Nephron (organoid): Measurements from ENCODE around the gene MGAT5.

Experiments used
- H3K27ac Mint-ChIP-seq, 3 experiments: 2 replicates each; pipeline ENCODE4 v1.8.0; 2020; ENCODE audit warnings: mixed read lengths in 3 of 3, mild to moderate bottlenecking in 2 of 3, moderate library complexity in 1 of 3
- H3K27me3 Mint-ChIP-seq: 2 replicates; pipeline ENCODE4 v1.8.0; 2021; ENCODE audit warnings: low read depth, mild to moderate bottlenecking, moderate library complexity, mixed read lengths
- H3K36me3 Mint-ChIP-seq: 2 replicates; pipeline ENCODE4 v1.8.0; 2020; ENCODE audit warnings: low read depth, mixed read lengths
- H3K4me1 Mint-ChIP-seq: 2 replicates; pipeline ENCODE4 v1.8.0; 2020; ENCODE audit warnings: mixed read lengths
- H3K4me3 Mint-ChIP-seq, 3 experiments: 2 replicates each; pipeline ENCODE4 v1.8.0; 2020; ENCODE audit warnings: mild to moderate bottlenecking in 3 of 3, mixed read lengths in 3 of 3, moderate library complexity in 2 of 3
- H3K9me3 Mint-ChIP-seq: 2 replicates; pipeline ENCODE4 v1.8.0; 2020; ENCODE audit warnings: mixed read lengths
- CTCF ChIP-seq, 3 experiments: fragments of 200-600 bp; sonication (generic); IDR thresholded peaks; one replicate each; pipeline ENCODE4 v1.5.0; 2021; ENCODE audit warnings: antibody characterized with exemption in 3 of 3; ENCODE audit not compliant: unreplicated experiment in 3 of 3

The MGAT5 gene

GRCh38 chr2:134275058-134275862 lies 21.4 kb downstream of the MGAT5 start:
- H3K4me1 Mint-ChIP-seq, result peaks cover 46% of the 10 kb centered on the region
- H3K27ac Mint-ChIP-seq, result peak overlapping the region in 2 of 3 experiments; percentile 56 to 67
- H3K4me3 Mint-ChIP-seq, result no peak overlapping the region
- no peaks in the 10 kb centered on the region for H3K27me3 Mint-ChIP-seq
- H3K36me3 Mint-ChIP-seq, result peaks cover 12% of the 10 kb centered on the region
- TF ChIP-seq CTCF (IDR thresholded peaks at IDR 0.05; ENCODE audit: unreplicated experiment in 3 of 3), result no peak
- H3K9me3 Mint-ChIP-seq, result no peaks in the 10 kb centered on the region

GRCh38 chr2:134276381-134277172 lies 22.7 kb downstream of the MGAT5 start:
- H3K4me1 Mint-ChIP-seq, result peaks cover 39% of the 10 kb centered on the region
- no peaks in the 10 kb centered on the region for H3K9me3 Mint-ChIP-seq
- no peak overlapping the region for H3K4me3 Mint-ChIP-seq
- H3K27ac Mint-ChIP-seq, result peak overlapping the region in 2 of 3 experiments; percentile 2 to 9
- H3K27me3 Mint-ChIP-seq, result no peaks in the 10 kb centered on the region
- TF ChIP-seq CTCF (IDR thresholded peaks at IDR 0.05; ENCODE audit: unreplicated experiment in 3 of 3), result no peak
- peaks cover 4% of the 10 kb centered on the region for H3K36me3 Mint-ChIP-seq

- H3K36me3 Mint-ChIP-seq, result peaks cover 4% of the 10 kb centered on the region
- no peak for TF ChIP-seq CTCF (IDR thresholded peaks at IDR 0.05; ENCODE audit: unreplicated experiment in 3 of 3)
- H3K4me1 Mint-ChIP-seq, result peaks cover 33% of the 10 kb centered on the region
- H3K27me3 Mint-ChIP-seq, result no peaks in the 10 kb centered on the region
- peak overlapping the region in 1 of 3 experiments; percentile 64 for H3K27ac Mint-ChIP-seq
- H3K9me3 Mint-ChIP-seq, result no peaks in the 10 kb centered on the region
- no peak overlapping the region for H3K4me3 Mint-ChIP-seq
These were observed 23.4 kb downstream of the MGAT5 start for GRCh38 chr2:134277223-134277622.

- Mint-ChIP-seq H3K27ac (peak overlapping the region; percentile 18 to 39 (median 25)), H3K9me3 (no peaks in the 10 kb centered on the region), H3K4me1 (peaks cover 26% of the 10 kb centered on the region), H3K4me3 (no peak overlapping the region), H3K27me3 (no peaks in the 10 kb centered on the region), H3K36me3 (peaks cover 4% of the 10 kb centered on the region)
- no peak for TF ChIP-seq CTCF (IDR thresholded peaks at IDR 0.05; ENCODE audit: unreplicated experiment in 3 of 3)
These were observed 24.7 kb downstream of the MGAT5 start for GRCh38 chr2:134278553-134278952.

GRCh38 chr2:134279417-134279816 lies 25.5 kb downstream of the MGAT5 start:
- no peaks in the 10 kb centered on the region for H3K27me3 Mint-ChIP-seq
- no peak overlapping the region for H3K4me3 Mint-ChIP-seq
- H3K36me3 Mint-ChIP-seq, result peaks cover 4% of the 10 kb centered on the region
- no peak for TF ChIP-seq CTCF (IDR thresholded peaks at IDR 0.05; ENCODE audit: unreplicated experiment in 3 of 3)
- no peak overlapping the region for H3K27ac Mint-ChIP-seq
- H3K4me1 Mint-ChIP-seq, result peaks cover 20% of the 10 kb centered on the region
- H3K9me3 Mint-ChIP-seq, result no peaks in the 10 kb centered on the region
